B cell (primary cell): ENCODE measurements around the gene ERC2. TPM values are rescaled to one million over a fixed set of nuclear protein-coding genes. Genes with fewer than 3 reads are reported as not detected.

Experiments used
- ATAC-seq: fragments of 200-7000 bp; cut with Tn5 transposase; one replicate; pipeline ENCODE4 v1.10.0; 2021; ENCODE audit warnings: low read depth, mild to moderate bottlenecking, moderate number of reproducible peaks, moderate library complexity
- CTCF ChIA-PET: fragments of 350-600 bp; sonication (Branson Sonifier 250); formaldehyde crosslinking; loops from one replicate; lab custom pipeline; 2021; ENCODE audit warnings: antibody characterized with exemption, inconsistent platforms; lab: Charles Lee
- POLR2A ChIA-PET: fragments of 350-600 bp; sonication (Branson Sonifier 250); formaldehyde crosslinking; loops from one replicate; lab custom pipeline; 2021; ENCODE audit warnings: antibody characterized with exemption; lab: Charles Lee
- DNase-seq: peaks from one replicate; pipeline ENCODE4 v3.0.0; 2013
- H2AFZ ChIP-seq: 2 replicates; pipeline ENCODE4 v1.6.1; 2012; ENCODE audit warnings: mild to moderate bottlenecking, low read depth, low read length; ENCODE audit not compliant: insufficient read depth, poor library complexity, severe bottlenecking
- H3K27ac ChIP-seq, 2 donors: 1 replicate in 1 of 2; 2 replicates in 1 of 2; pipeline ENCODE4 v1.5.1; 2012 to 2013; ENCODE audit warnings: low read length in 2 of 2, mild to moderate bottlenecking in 2 of 2, moderate library complexity in 1 of 2
- H3K27me3 ChIP-seq, 4 experiments: fragments of 200-600 bp in 1 of 4; sonication (generic) in 1 of 4; replicated peaks in 1 of 4; 1 replicate in 2 of 4; 2 replicates in 2 of 4; pipeline versions ENCODE4 v1.6.1 to v1.7.0; 2013 to 2016; ENCODE audit warnings: low read length in 3 of 4, mild to moderate bottlenecking in 2 of 4, mixed read lengths in 1 of 4, moderate library complexity in 1 of 4; ENCODE audit not compliant: insufficient read depth in 4 of 4, control insufficient read depth in 3 of 4; ENCODE audit errors: control extremely low read depth in 1 of 4
- H3K36me3 ChIP-seq, 2 experiments: replicated peaks in 1 of 2; 1 replicate in 1 of 2; 2 replicates in 1 of 2; pipeline versions ENCODE4 v1.6.1 to v1.7.1; 2013; ENCODE audit warnings: low read length in 1 of 2; ENCODE audit not compliant: insufficient read depth in 2 of 2, control insufficient read depth in 1 of 2; ENCODE audit errors: control extremely low read depth in 1 of 2, extremely low read depth in 1 of 2
- H3K4me1 ChIP-seq, 2 donors: fragments of 200-600 bp in 1 of 2; sonication (generic) in 1 of 2; 1 replicate in 1 of 2; 2 replicates in 1 of 2; pipeline versions ENCODE4 v1.5.1 to v1.6.1; 2013 to 2017; ENCODE audit warnings: low read length in 2 of 2; ENCODE audit not compliant: control insufficient read depth in 2 of 2, insufficient read depth in 2 of 2
- H3K4me2 ChIP-seq: replicated peaks from 2 replicates; pipeline ENCODE3; 2012; ENCODE audit warnings: mild to moderate bottlenecking, low read depth, low read length; ENCODE audit not compliant: poor library complexity, severe bottlenecking
- H3K4me3 ChIP-seq, 5 experiments: fragments of 200-600 bp in 1 of 5; sonication (generic) in 1 of 5; 1 replicate in 3 of 5; 2 replicates in 2 of 5; pipeline versions ENCODE4 v1.5.1 to v1.7.0; 2011 to 2016; ENCODE audit warnings: low read length in 4 of 5, mild to moderate bottlenecking in 4 of 5, low read depth in 2 of 5, control low read depth in 1 of 5, moderate library complexity in 1 of 5; ENCODE audit not compliant: insufficient read depth in 1 of 5; ENCODE audit errors: control extremely low read depth in 1 of 5, extremely low read depth in 1 of 5
- H3K79me2 ChIP-seq: fragments of 200-600 bp; sonication (generic); one replicate; pipeline ENCODE4 v1.6.0; 2016; ENCODE audit warnings: low read length; ENCODE audit not compliant: control insufficient read depth, insufficient read depth
- H3K9ac ChIP-seq: fragments of 200-600 bp; sonication (generic); 2 replicates; pipeline ENCODE4 v1.6.1; 2017; ENCODE audit warnings: mild to moderate bottlenecking, low read length, moderate library complexity
- H3K9me3 ChIP-seq, 3 donors: one replicate each; pipeline versions ENCODE4 v1.6.1 to v1.7.1; 2013; ENCODE audit warnings: low read length in 2 of 3; ENCODE audit not compliant: control insufficient read depth in 2 of 3, insufficient read depth in 1 of 3; ENCODE audit errors: control extremely low read depth in 1 of 3
- H4K20me1 ChIP-seq: 2 replicates; pipeline ENCODE4 v1.6.0; 2012; ENCODE audit warnings: mild to moderate bottlenecking, low read length; ENCODE audit not compliant: insufficient read depth, control insufficient read depth, poor library complexity, severe bottlenecking
- H3K27ac Mint-ChIP-seq: one replicate; pipeline ENCODE4 v1.8.0; 2021; ENCODE audit warnings: mixed read lengths
- H3K27me3 Mint-ChIP-seq: one replicate; pipeline ENCODE4 v1.8.0; 2021; ENCODE audit warnings: mixed read lengths
- H3K4me1 Mint-ChIP-seq: one replicate; pipeline ENCODE4 v1.8.0; 2021; ENCODE audit warnings: mixed read lengths
- H3K4me3 Mint-ChIP-seq: one replicate; pipeline ENCODE4 v1.8.0; 2021; ENCODE audit warnings: mixed read lengths
- H3K9me3 Mint-ChIP-seq: one replicate; pipeline ENCODE4 v1.8.0; 2022; ENCODE audit warnings: mixed read lengths; ENCODE audit not compliant: insufficient read depth
- CTCF ChIP-seq: fragments of 200-600 bp; IDR thresholded peaks from one replicate; pipeline ENCODE4 v1.8.0; 2022; ENCODE audit warnings: antibody characterized with exemption, mild to moderate bottlenecking
- EZH2 ChIP-seq: IDR thresholded peaks from 2 replicates; pipeline ENCODE4 v1.6.1; 2012; ENCODE audit warnings: borderline replicate concordance, low read depth, mild to moderate bottlenecking, moderate library complexity, low read length; ENCODE audit not compliant: insufficient read depth, poor library complexity, severe bottlenecking
- WGBS: methylation state at CpG from one replicate; pipeline ENCODE4 v1.1.5; 2013; ENCODE audit warnings: missing lambda C conversion rate; ENCODE audit not compliant: insufficient coverage; 5-methylcytosine and 5-hydroxymethylcytosine counted together
- intact Hi-C: fragments of 100-400 bp; cut with micrococcal nuclease; formaldehyde crosslinking; loops from one replicate; pipeline ENCODE4 v1.10.0; 2022
- polyA plus RNA-seq: library from polyadenylated mRNA; depleted of rRNA; stranded (reverse); fragments of >200 nt; gene quantifications from 2 replicates; pipeline ENCODE4 v1.2.3, GENCODE V29; 2012
- total RNA-seq, 2 donors: library from RNA; stranded (reverse); fragments of 120-200 nt in 1 of 2; gene quantifications; 1 replicate in 1 of 2; 2 replicates in 1 of 2; pipeline versions ENCODE4 v1.2.3 to v1.2.4, GENCODE V29; 2013 to 2022

The ERC2 gene
- total and polyA plus RNA-seq, 2 donors (not counting 1 experiment from before 2014, with no cell fraction given): not detected

GRCh38 chr3:55755516-55756205 lies 712.6 kb downstream of the ERC2 start:
- H4K20me1 ChIP-seq: no peaks in the 10 kb centered on the region
- no peak overlapping the region for H3K9ac ChIP-seq
- no peak overlapping the region for H3K4me2 ChIP-seq
- Mint-ChIP-seq H3K4me1 (no peaks in the 10 kb centered on the region), H3K4me3 (no peak overlapping the region), H3K27ac (no peak overlapping the region), H3K27me3 (no peaks in the 10 kb centered on the region), H3K9me3 (no peaks in the 10 kb centered on the region)
- no peak for TF ChIP-seq EZH2
- no peak for TF ChIP-seq CTCF
- H3K4me3 ChIP-seq: no peak overlapping the region
- no peak overlapping the region for H3K27ac ChIP-seq
- ChIA-PET CTCF (no interaction called here), POLR2A (no interaction called here)
- DNase-seq (no peak), ATAC-seq (no peak)
- 100% methylated on average over 3 of the region's 9 CpGs for WGBS
- no peak overlapping the region for H2AFZ ChIP-seq
- intact Hi-C loops: no loop called here
- H3K9me3 ChIP-seq: no peaks in the 10 kb centered on the region
- H3K79me2 ChIP-seq: no peaks in the 10 kb centered on the region
- no peaks in the 10 kb centered on the region for H3K4me1 ChIP-seq
- no peaks in the 10 kb centered on the region for H3K27me3 ChIP-seq
- no peaks in the 10 kb centered on the region for H3K36me3 ChIP-seq

GRCh38 chr3:55752911-55753310 lies 715.4 kb downstream of the ERC2 start:
- 80% methylated on average over 1 of the region's 5 CpGs for WGBS
- no peaks in the 10 kb centered on the region for H3K27me3 Mint-ChIP-seq
- H3K9me3 Mint-ChIP-seq: no peaks in the 10 kb centered on the region
- Histone ChIP-seq H3K79me2 (no peaks in the 10 kb centered on the region), H3K9me3 (no peaks in the 10 kb centered on the region), H3K9ac (no peak overlapping the region), H3K4me2 (no peak overlapping the region), H3K4me1 (no peaks in the 10 kb centered on the region), H3K36me3 (no peaks in the 10 kb centered on the region), H3K27ac (no peak overlapping the region), H2AFZ (no peak overlapping the region), H3K4me3 (no peak overlapping the region), H4K20me1 (no peaks in the 10 kb centered on the region), H3K27me3 (no peaks in the 10 kb centered on the region)
- no peak overlapping the region for H3K4me3 Mint-ChIP-seq
- POLR2A ChIA-PET: no interaction called here
- ATAC-seq (no peak), DNase-seq (no peak)
- no peak overlapping the region for H3K27ac Mint-ChIP-seq
- H3K4me1 Mint-ChIP-seq: no peaks in the 10 kb centered on the region
- intact Hi-C loops: no loop called here
- TF ChIP-seq CTCF (no peak), EZH2 (no peak)
- CTCF ChIA-PET: no interaction called here
